GM12875 (cell line): ENCODE data around the gene FCHSD1.

ENCODE experiments used
- H3K4me3 ChIP-seq: one replicate; pipeline ENCODE4 v1.5.1; 2011; ENCODE audit warnings: low read depth, low read length, control low read depth
- CTCF ChIP-seq: IDR thresholded peaks from 2 replicates; pipeline ENCODE4 v1.5.1; 2011; ENCODE audit warnings: low read depth, mild to moderate bottlenecking, control low read depth, inconsistent platforms, low read length, moderate library complexity, borderline replicate concordance; ENCODE audit not compliant: insufficient read depth

The FCHSD1 gene

GRCh38 chr5:141623611-141624010, 27.6 kb downstream of the FCHSD1 start:
- TF ChIP-seq CTCF: no peak
- no peak overlapping the region for H3K4me3 ChIP-seq

GRCh38 chr5:141623186-141623585, 28.0 kb downstream of the FCHSD1 start:
- no peak overlapping the region for H3K4me3 ChIP-seq
- no peak for TF ChIP-seq CTCF

GRCh38 chr5:141618804-141619554, 32.2 kb downstream of the FCHSD1 start, which contains the start of gene DIAPH1:
Gene DIAPH1, minus strand, starts transcription at chr5:141619000. Its CDS starts 86 bp downstream, at chr5:141618914.
- peak within 1 kb of the TSS; percentile 95 for H3K4me3 ChIP-seq
- peak; percentile 96 for TF ChIP-seq CTCF

- no peak for TF ChIP-seq CTCF
These were observed 33.0 kb downstream of the FCHSD1 start for GRCh38 chr5:141618030-141618803.

GRCh38 chr5:141617682-141618029, 33.6 kb downstream of the FCHSD1 start:
- peak overlapping the region; percentile 95 for H3K4me3 ChIP-seq
- TF ChIP-seq CTCF: no peak

More at GRCh38 chr5:141618030-141618803, 33.0 kb downstream of the FCHSD1 start:
- peak overlapping the region; percentile 95 for H3K4me3 ChIP-seq

GRCh38 chr5:141617128-141617527, 34.1 kb downstream of the FCHSD1 start:
- no peak for TF ChIP-seq CTCF
- peak overlapping the region; percentile 95 for H3K4me3 ChIP-seq
